CD14-positive monocyte (primary cell): ENCODE results near the gene RNF180. TPM values are rescaled to one million over a fixed set of nuclear protein-coding genes. Genes with fewer than 3 reads are reported as not detected.

Source experiments
- DNase-seq, 3 donors: peaks; one replicate each; pipeline ENCODE4 v3.0.0-alpha.2; 2011 to 2022
- H2AFZ ChIP-seq: 2 replicates; pipeline ENCODE4 v1.6.0; 2012; ENCODE audit warnings: mild to moderate bottlenecking, low read depth, low read length, inconsistent platforms; ENCODE audit not compliant: insufficient read depth, poor library complexity, severe bottlenecking
- H3K27ac ChIP-seq, 2 donors: 1 replicate in 1 of 2; 2 replicates in 1 of 2; pipeline ENCODE4 v1.5.1; 2012 to 2013; ENCODE audit warnings: low read length in 2 of 2, control low read depth in 1 of 2, inconsistent platforms in 1 of 2, low read depth in 1 of 2, mild to moderate bottlenecking in 1 of 2
- H3K27me3 ChIP-seq, 2 donors: one replicate each; pipeline versions ENCODE4 v1.6.0 to v1.6.1; 2011 to 2013; ENCODE audit warnings: low read length in 2 of 2; ENCODE audit not compliant: control insufficient read depth in 2 of 2, insufficient read depth in 2 of 2
- H3K36me3 ChIP-seq, 2 donors: replicated peaks in 1 of 2; 1 replicate in 1 of 2; 2 replicates in 1 of 2; pipeline versions ENCODE4 v1.5.1 to v1.6.1; 2012 to 2013; ENCODE audit warnings: low read length in 2 of 2, control low read depth in 1 of 2, inconsistent platforms in 1 of 2, mild to moderate bottlenecking in 1 of 2; ENCODE audit not compliant: insufficient read depth in 2 of 2, control insufficient read depth in 1 of 2
- H3K4me1 ChIP-seq, 2 donors: 1 replicate in 1 of 2; 2 replicates in 1 of 2; pipeline versions ENCODE4 v1.5.1 to v1.6.1; 2012 to 2013; ENCODE audit warnings: low read length in 2 of 2, control low read depth in 1 of 2, inconsistent platforms in 1 of 2, mild to moderate bottlenecking in 1 of 2, moderate library complexity in 1 of 2; ENCODE audit not compliant: insufficient read depth in 2 of 2, control insufficient read depth in 1 of 2
- H3K4me2 ChIP-seq: replicated peaks from 2 replicates; pipeline ENCODE3; 2012; ENCODE audit warnings: low read length, moderate library complexity, mild to moderate bottlenecking; ENCODE audit not compliant: poor library complexity, severe bottlenecking; ENCODE audit errors: extremely low read depth
- H3K4me3 ChIP-seq, 3 experiments: fragments of 200-600 bp in 1 of 3; sonication (generic) in 1 of 3; replicated peaks in 1 of 3; 1 replicate in 2 of 3; 2 replicates in 1 of 3; pipeline ENCODE4 v1.5.1; 2011 to 2013; ENCODE audit warnings: low read length in 3 of 3, mild to moderate bottlenecking in 3 of 3, control low read depth in 2 of 3, low read depth in 2 of 3, inconsistent platforms in 1 of 3, moderate library complexity in 1 of 3
- H3K79me2 ChIP-seq: 2 replicates; pipeline ENCODE4 v1.6.0; 2012; ENCODE audit warnings: mild to moderate bottlenecking, control low read depth, inconsistent platforms, low read length, moderate library complexity; ENCODE audit not compliant: insufficient read depth
- H3K9ac ChIP-seq: 2 replicates; pipeline ENCODE4 v1.6.0; 2017; ENCODE audit warnings: low read length, mild to moderate bottlenecking; ENCODE audit not compliant: insufficient read depth, poor library complexity, severe bottlenecking
- H3K9me3 ChIP-seq, 2 donors: replicated peaks in 1 of 2; 1 replicate in 1 of 2; 2 replicates in 1 of 2; pipeline versions ENCODE4 v1.5.1 to v1.6.1; 2012 to 2013; ENCODE audit warnings: low read length in 2 of 2, control low read depth in 1 of 2; ENCODE audit not compliant: control insufficient read depth in 1 of 2, insufficient read depth in 1 of 2
- H4K20me1 ChIP-seq: 2 replicates; pipeline ENCODE4 v1.6.0; 2012; ENCODE audit warnings: mild to moderate bottlenecking, low read length, control low read depth, moderate library complexity; ENCODE audit not compliant: insufficient read depth
- H3K27ac Mint-ChIP-seq, 7 donors: one replicate each; pipeline ENCODE4 v1.8.0; 2020; ENCODE audit warnings: mild to moderate bottlenecking in 7 of 7, mixed read lengths in 7 of 7, moderate library complexity in 6 of 7, inconsistent platforms in 2 of 7
- H3K27me3 Mint-ChIP-seq, 3 donors: one replicate each; pipeline ENCODE4 v1.8.0; 2021 to 2022; ENCODE audit warnings: low read depth in 3 of 3, mild to moderate bottlenecking in 3 of 3, mixed read lengths in 3 of 3, moderate library complexity in 3 of 3, inconsistent platforms in 1 of 3
- H3K36me3 Mint-ChIP-seq, 2 donors: one replicate each; pipeline ENCODE4 v1.8.0; 2020; ENCODE audit warnings: mixed read lengths in 2 of 2, inconsistent platforms in 1 of 2, mild to moderate bottlenecking in 1 of 2
- H3K4me1 Mint-ChIP-seq: one replicate; pipeline ENCODE4 v1.8.0; 2020; ENCODE audit warnings: mild to moderate bottlenecking, mixed read lengths
- H3K4me3 Mint-ChIP-seq, 2 donors: one replicate each; pipeline ENCODE4 v1.8.0; 2020; ENCODE audit warnings: mild to moderate bottlenecking in 2 of 2, mixed read lengths in 2 of 2, moderate library complexity in 1 of 2
- H3K9me3 Mint-ChIP-seq, 7 donors: one replicate each; pipeline ENCODE4 v1.8.0; 2020 to 2022; ENCODE audit warnings: mixed read lengths in 7 of 7, mild to moderate bottlenecking in 6 of 7, moderate library complexity in 6 of 7, inconsistent platforms in 2 of 7
- WGBS: methylation state at CpG from one replicate; pipeline ENCODE4 v1.1.5; 2013; ENCODE audit warnings: missing lambda C conversion rate; ENCODE audit not compliant: insufficient coverage; 5-methylcytosine and 5-hydroxymethylcytosine counted together
- intact Hi-C, 2 donors: fragments of 100-400 bp; cut with micrococcal nuclease; formaldehyde crosslinking; loops; one replicate each; pipeline versions ENCODE4 v1.15.0 to v1.15.1; 2023
- polyA plus RNA-seq, 3 donors: library from polyadenylated mRNA; depleted of rRNA in 1 of 3; unstranded in 2 of 3; stranded (reverse) in 1 of 3; fragments of 300-500 nt in 2 of 3; fragments of >200 nt in 1 of 3; fragmentation: Illumina TruSeq in 2 of 3; gene quantifications; 1 replicate in 2 of 3; 2 replicates in 1 of 3; pipeline ENCODE4 v1.2.3, GENCODE V29; 2012 to 2021
- TF ChIP-seq, protein P1 (sequence below): fragments of 200-600 bp; IDR thresholded peaks from one replicate; pipeline ENCODE4 v1.8.0; 2022; ENCODE audit warnings: antibody characterized with exemption, mild to moderate bottlenecking

RNF180 gene
- polyA plus RNA-seq, 3 donors = not detected

DNA sequence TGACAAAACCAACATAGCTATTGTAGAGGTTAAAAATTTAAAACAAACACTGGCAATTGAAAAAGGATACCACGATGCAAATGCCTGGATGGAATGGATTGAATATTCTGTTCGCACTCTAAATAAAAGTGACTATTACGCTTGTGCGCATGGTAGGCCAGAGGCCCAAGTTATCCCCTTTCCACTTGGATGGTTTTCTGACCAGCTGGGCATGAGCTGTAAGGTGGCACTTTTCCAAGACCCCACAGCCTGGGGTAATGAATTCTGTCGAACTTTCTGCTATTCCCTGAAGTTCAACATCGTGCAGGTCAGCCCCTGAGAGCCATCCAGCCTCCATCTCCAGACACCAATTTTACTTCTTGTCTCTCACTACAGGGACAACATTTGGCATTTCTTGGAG is 5.4 kb upstream of the RNF180 start:
- intact Hi-C loops = no loop called here
- Histone ChIP-seq H3K36me3 (no peaks in the 10 kb centered on the region), H3K4me2 (no peak overlapping the region), H2AFZ (no peak overlapping the region), H3K9ac (no peak overlapping the region), H3K27ac (no peak overlapping the region), H3K27me3 (peaks cover 22 to 28% of the 10 kb centered on the region in 2 donors), H4K20me1 (no peaks in the 10 kb centered on the region), H3K4me3 (no peak overlapping the region), H3K9me3 (peaks cover 0 to 4% of the 10 kb centered on the region in 2 donors), H3K79me2 (no peaks in the 10 kb centered on the region), H3K4me1 (no peaks in the 10 kb centered on the region)
- no peak overlapping the region for H3K27ac Mint-ChIP-seq
- H3K4me1 Mint-ChIP-seq = peaks cover 5% of the 10 kb centered on the region
- H3K4me3 Mint-ChIP-seq = no peak overlapping the region
- H3K27me3 Mint-ChIP-seq = peaks cover 14 to 26% (median 22%) of the 10 kb centered on the region in 3 donors
- TF ChIP-seq, protein P1, sequence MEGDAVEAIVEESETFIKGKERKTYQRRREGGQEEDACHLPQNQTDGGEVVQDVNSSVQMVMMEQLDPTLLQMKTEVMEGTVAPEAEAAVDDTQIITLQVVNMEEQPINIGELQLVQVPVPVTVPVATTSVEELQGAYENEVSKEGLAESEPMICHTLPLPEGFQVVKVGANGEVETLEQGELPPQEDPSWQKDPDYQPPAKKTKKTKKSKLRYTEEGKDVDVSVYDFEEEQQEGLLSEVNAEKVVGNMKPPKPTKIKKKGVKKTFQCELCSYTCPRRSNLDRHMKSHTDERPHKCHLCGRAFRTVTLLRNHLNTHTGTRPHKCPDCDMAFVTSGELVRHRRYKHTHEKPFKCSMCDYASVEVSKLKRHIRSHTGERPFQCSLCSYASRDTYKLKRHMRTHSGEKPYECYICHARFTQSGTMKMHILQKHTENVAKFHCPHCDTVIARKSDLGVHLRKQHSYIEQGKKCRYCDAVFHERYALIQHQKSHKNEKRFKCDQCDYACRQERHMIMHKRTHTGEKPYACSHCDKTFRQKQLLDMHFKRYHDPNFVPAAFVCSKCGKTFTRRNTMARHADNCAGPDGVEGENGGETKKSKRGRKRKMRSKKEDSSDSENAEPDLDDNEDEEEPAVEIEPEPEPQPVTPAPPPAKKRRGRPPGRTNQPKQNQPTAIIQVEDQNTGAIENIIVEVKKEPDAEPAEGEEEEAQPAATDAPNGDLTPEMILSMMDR = no peak
- H3K9me3 Mint-ChIP-seq = peaks cover 0 to 12% (median 5%) of the 10 kb centered on the region in 7 donors
- no peak for DNase-seq
- 96% methylated on average over 4 of the region's 6 CpGs for WGBS
- H3K36me3 Mint-ChIP-seq = no peaks in the 10 kb centered on the region

DNA sequence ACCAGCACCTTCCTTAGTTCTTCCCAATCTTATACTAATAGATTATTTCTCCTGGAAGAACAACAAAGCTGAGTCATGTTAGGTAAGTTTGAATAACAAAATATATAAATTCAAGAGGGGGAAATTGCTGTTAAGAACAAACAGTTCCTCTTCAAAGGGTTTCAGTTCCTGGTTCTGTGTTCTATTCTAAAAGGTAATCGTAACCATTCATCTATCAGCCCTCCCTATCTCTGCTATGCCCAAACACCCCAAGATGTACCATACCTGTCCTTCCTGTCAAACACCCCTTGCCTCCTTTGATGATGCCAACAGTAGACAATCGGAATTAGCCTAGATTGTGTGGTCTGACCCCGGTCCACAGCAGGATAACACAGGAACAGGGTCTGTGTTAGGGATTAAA is 4.2 kb upstream of the RNF180 start:
- Histone ChIP-seq H2AFZ (no peak overlapping the region), H3K9ac (no peak overlapping the region), H3K27ac (no peak overlapping the region), H4K20me1 (no peaks in the 10 kb centered on the region), H3K9me3 (peaks cover 0 to 13% of the 10 kb centered on the region in 2 donors), H3K4me2 (no peak overlapping the region), H3K79me2 (no peaks in the 10 kb centered on the region), H3K4me3 (no peak overlapping the region), H3K27me3 (peaks cover 30 to 33% of the 10 kb centered on the region in 2 donors), H3K4me1 (peaks cover 0 to 9% of the 10 kb centered on the region in 2 donors), H3K36me3 (no peaks in the 10 kb centered on the region)
- TF ChIP-seq, protein P1 = no peak
- intact Hi-C loops = no loop called here
- peaks cover 2 to 18% (median 7%) of the 10 kb centered on the region in 7 donors for H3K9me3 Mint-ChIP-seq
- H3K27me3 Mint-ChIP-seq = peaks cover 20 to 36% (median 32%) of the 10 kb centered on the region in 3 donors
- DNase-seq = no peak
- no peak overlapping the region for H3K27ac Mint-ChIP-seq
- WGBS = 53% methylated on average over 3 of the region's 3 CpGs
- no peaks in the 10 kb centered on the region for H3K36me3 Mint-ChIP-seq
- peak overlapping the region in 1 of 2 donors; percentile 17 for H3K4me3 Mint-ChIP-seq
- H3K4me1 Mint-ChIP-seq = peaks cover 10% of the 10 kb centered on the region
